Mucosa of descending colon (tissue), 3 donors: Measurements from ENCODE around the gene KRTAP5-1. TPM values are rescaled to one million over a fixed set of nuclear protein-coding genes. Genes with fewer than 3 reads are reported as not detected.

Experiments
- ATAC-seq: fragments of 200-7000 bp; cut with Tn5 transposase; one replicate; pipeline ENCODE4 v1.9.1; 2020; ENCODE audit warnings: mild to moderate bottlenecking, moderate library complexity
- DNase-seq, 3 donors: peaks; one replicate each; pipeline ENCODE4 v3.0.0-alpha.2; 2020
- H3K36me3 ChIP-seq: fragments of 200-600 bp; one replicate; pipeline ENCODE4 v1.8.0; 2021; ENCODE audit warnings: low read depth, mild to moderate bottlenecking
- H3K4me1 ChIP-seq: fragments of 200-600 bp; one replicate; pipeline ENCODE4 v1.8.0; 2021; ENCODE audit warnings: low read depth, mild to moderate bottlenecking
- H3K4me3 ChIP-seq: fragments of 200-600 bp; one replicate; pipeline ENCODE4 v1.8.0; 2021; ENCODE audit warnings: mild to moderate bottlenecking
- H3K9me3 ChIP-seq: fragments of 200-600 bp; one replicate; pipeline ENCODE4 v1.8.0; 2021; ENCODE audit warnings: mild to moderate bottlenecking
- CTCF ChIP-seq: fragments of 200-600 bp; IDR thresholded peaks from one replicate; pipeline ENCODE4 v1.8.0; 2022; ENCODE audit warnings: antibody characterized with exemption, mild to moderate bottlenecking
- intact Hi-C, 2 donors: fragments of 100-400 bp; cut with DNase I in 1 of 2; cut with micrococcal nuclease in 1 of 2; formaldehyde crosslinking; loops; one replicate each; pipeline versions ENCODE4 v1.11.0 to v1.11.1; 2022; cut with DNase I, micrococcal nuclease
- total RNA-seq, 3 donors: library from RNA; stranded (reverse); fragmentation: NEBNext Ultra II Directional in 2 of 3; extraction: Animal tissue kit (Norgen Biotek cat#: 25700) in 2 of 3; gene quantifications; one replicate each; pipeline versions ENCODE4 v1.2.1 to v1.2.4, GENCODE V29; 2021 to 2023
- donor health status: DM: no; HTN: no; CAD: no; lungs with moderate emphysema.
- donor health status: DM: no; HTN: no; CAD: no.
- donor health status: DM: no; HTN: yes; CAD: no.

KRTAP5-1 gene
- total RNA-seq, 3 donors from 2014 or later = not detected

- ATAC-seq (no peak), DNase-seq (no peak)
- Histone ChIP-seq H3K4me3 (no peak overlapping the region), H3K9me3 (no peaks in the 10 kb centered on the region), H3K4me1 (peaks cover 32% of the 10 kb centered on the region), H3K36me3 (no peaks in the 10 kb centered on the region)
- intact Hi-C loops = no loop called here
- no peak for TF ChIP-seq CTCF
These were observed 17.4 kb downstream of the KRTAP5-1 start for GRCh38 chr11:1567721-1568100.

GRCh38 chr11:1567052-1567720, 17.9 kb downstream of the KRTAP5-1 start:
- intact Hi-C loops = no loop called here
- no peak for ATAC-seq
- Histone ChIP-seq H3K4me1 (peaks cover 32% of the 10 kb centered on the region), H3K9me3 (no peaks in the 10 kb centered on the region), H3K4me3 (no peak overlapping the region), H3K36me3 (no peaks in the 10 kb centered on the region)
- no peak for TF ChIP-seq CTCF
- DNase-seq = peak in 2 of 3 donors; percentile 9 to 55

- no peaks in the 10 kb centered on the region for H3K9me3 ChIP-seq
- H3K36me3 ChIP-seq = no peaks in the 10 kb centered on the region
- peak in 1 of 3 donors; percentile 12 for DNase-seq
- no peak overlapping the region for H3K4me3 ChIP-seq
- no peak for TF ChIP-seq CTCF
- intact Hi-C loops = no loop called here
- H3K4me1 ChIP-seq = peaks cover 32% of the 10 kb centered on the region
- ATAC-seq = no peak
These were observed 18.6 kb downstream of the KRTAP5-1 start for GRCh38 chr11:1566381-1567051.

GRCh38 chr11:1565904-1566247, 19.2 kb downstream of the KRTAP5-1 start:
- Histone ChIP-seq H3K9me3 (no peaks in the 10 kb centered on the region), H3K4me3 (no peak overlapping the region), H3K36me3 (no peaks in the 10 kb centered on the region), H3K4me1 (peaks cover 26% of the 10 kb centered on the region)
- TF ChIP-seq CTCF = no peak
- ATAC-seq (no peak), DNase-seq (no peak)
- intact Hi-C loops = no loop called here

GRCh38 chr11:1565173-1565903, 19.7 kb downstream of the KRTAP5-1 start:
- no peaks in the 10 kb centered on the region for H3K9me3 ChIP-seq
- ATAC-seq = no peak
- peaks cover 23% of the 10 kb centered on the region for H3K4me1 ChIP-seq
- no peak for TF ChIP-seq CTCF
- peak in 2 of 3 donors; percentile 35 to 54 for DNase-seq
- H3K36me3 ChIP-seq = no peaks in the 10 kb centered on the region
- intact Hi-C loops = no loop called here
- no peak overlapping the region for H3K4me3 ChIP-seq
